ENCODE data around the gene POLDIP3.

The POLDIP3 gene

GRCh38 chr22:42614312-42615091, at the start of gene POLDIP3:
TSS of gene POLDIP3 (minus strand) at chr22:42614883. CDS start at chr22:42614857, 26 bp downstream.
- H3K27ac ChIP-seq, result peak within 1 kb of the TSS; percentile 98
- TF ChIP-seq, protein P1, sequence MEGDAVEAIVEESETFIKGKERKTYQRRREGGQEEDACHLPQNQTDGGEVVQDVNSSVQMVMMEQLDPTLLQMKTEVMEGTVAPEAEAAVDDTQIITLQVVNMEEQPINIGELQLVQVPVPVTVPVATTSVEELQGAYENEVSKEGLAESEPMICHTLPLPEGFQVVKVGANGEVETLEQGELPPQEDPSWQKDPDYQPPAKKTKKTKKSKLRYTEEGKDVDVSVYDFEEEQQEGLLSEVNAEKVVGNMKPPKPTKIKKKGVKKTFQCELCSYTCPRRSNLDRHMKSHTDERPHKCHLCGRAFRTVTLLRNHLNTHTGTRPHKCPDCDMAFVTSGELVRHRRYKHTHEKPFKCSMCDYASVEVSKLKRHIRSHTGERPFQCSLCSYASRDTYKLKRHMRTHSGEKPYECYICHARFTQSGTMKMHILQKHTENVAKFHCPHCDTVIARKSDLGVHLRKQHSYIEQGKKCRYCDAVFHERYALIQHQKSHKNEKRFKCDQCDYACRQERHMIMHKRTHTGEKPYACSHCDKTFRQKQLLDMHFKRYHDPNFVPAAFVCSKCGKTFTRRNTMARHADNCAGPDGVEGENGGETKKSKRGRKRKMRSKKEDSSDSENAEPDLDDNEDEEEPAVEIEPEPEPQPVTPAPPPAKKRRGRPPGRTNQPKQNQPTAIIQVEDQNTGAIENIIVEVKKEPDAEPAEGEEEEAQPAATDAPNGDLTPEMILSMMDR (IDR thresholded peaks at IDR 0.05), result no peak; the same call in none of the 2 replicates
- no peak for TF ChIP-seq ZFX (IDR thresholded peaks at IDR 0.05; ENCODE audit: borderline replicate concordance)

GRCh38 chr22:42661985-42662831, 47.5 kb upstream of the POLDIP3 start:
- no peak for TF ChIP-seq ZFX (IDR thresholded peaks at IDR 0.05; ENCODE audit: borderline replicate concordance)
- TF ChIP-seq, protein P1 (IDR thresholded peaks at IDR 0.05), result peak; percentile 94
- no peak overlapping the region for H3K27ac ChIP-seq

DNA sequence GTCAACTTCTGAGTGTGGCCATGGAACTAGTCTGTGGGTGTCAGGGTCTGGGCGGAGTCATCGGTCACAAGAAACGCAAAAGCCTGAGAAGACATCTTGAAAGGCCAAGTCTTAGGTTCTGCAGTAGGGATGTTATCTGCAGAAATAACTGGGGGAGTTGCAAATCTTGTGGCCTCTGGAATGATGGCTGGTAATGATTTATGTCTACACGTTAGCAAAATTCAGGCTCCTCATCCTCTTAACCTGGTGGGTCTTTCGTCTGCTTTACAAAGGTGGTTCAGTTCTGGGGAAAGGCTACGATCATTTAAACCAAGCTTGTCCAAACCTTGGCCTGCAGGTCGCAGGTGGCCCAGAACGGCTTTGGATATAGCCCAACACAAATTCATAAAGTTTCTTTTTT, 41.9 kb upstream of the POLDIP3 start:
- TF ChIP-seq, protein P1 (IDR thresholded peaks at IDR 0.05), result no peak
- TF ChIP-seq ZFX (IDR thresholded peaks at IDR 0.05; ENCODE audit: borderline replicate concordance), result no peak
- no peak overlapping the region for H3K27ac ChIP-seq

GRCh38 chr22:42655693-42656092, 41.0 kb upstream of the POLDIP3 start:
- peak overlapping the region; percentile 46 for H3K27ac ChIP-seq
- TF ChIP-seq ZFX (IDR thresholded peaks at IDR 0.05; ENCODE audit: borderline replicate concordance), result no peak
- TF ChIP-seq, protein P1 (IDR thresholded peaks at IDR 0.05), result no peak

DNA sequence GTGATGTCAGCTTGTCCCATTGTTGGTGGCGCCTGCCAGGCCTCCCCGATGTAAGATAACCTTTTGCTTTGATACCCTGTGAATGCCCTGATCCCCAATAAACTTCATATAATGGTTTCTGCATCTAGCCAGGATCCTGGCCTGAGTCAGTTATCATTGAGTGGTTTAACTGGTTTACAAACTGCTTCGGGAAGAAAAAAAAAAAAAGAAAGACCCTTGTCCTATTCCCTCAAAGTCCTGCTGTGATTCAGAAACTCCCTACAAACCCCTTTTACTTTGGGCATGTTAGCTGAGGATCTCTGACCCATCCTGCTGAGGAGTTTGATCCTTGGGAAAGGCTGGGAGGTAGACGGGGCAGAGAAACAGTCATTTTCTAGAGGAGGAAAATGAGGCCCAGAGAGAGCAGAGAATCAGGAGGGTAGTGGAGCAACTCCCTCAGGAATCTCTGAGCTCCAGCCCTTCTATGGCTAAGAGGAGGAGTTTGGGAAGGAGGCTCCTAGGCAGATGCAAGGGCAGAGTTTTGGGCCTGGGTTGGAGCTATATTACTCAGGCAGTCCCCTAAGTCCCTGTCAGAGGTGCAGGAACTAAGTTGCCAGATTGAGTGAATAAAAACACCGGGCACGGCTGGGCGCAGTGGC, 39.9 kb upstream of the POLDIP3 start:
- no peak overlapping the region for H3K27ac ChIP-seq
- no peak for TF ChIP-seq ZFX (IDR thresholded peaks at IDR 0.05; ENCODE audit: borderline replicate concordance)
- TF ChIP-seq, protein P1 (IDR thresholded peaks at IDR 0.05), result no peak

DNA sequence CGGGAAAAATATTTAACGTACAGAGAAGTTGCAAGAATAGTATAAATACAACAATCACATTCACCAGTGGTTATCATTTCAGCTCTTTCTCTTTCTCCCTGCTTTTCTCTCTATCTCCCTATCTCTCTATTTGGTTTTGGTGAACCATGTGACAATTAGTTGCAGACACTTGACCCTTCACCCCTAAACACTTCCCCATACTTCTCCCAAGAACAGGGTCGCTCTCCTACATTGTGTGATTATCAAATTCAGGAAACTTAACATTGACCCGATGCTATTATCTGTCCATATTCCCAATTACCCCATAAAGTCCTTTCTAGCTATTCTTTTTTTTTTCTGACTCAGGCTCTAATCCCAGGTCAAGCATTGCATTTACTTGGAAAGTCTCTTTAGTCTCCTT, 39.3 kb upstream of the POLDIP3 start:
- no peak overlapping the region for H3K27ac ChIP-seq
- TF ChIP-seq, protein P1 (IDR thresholded peaks at IDR 0.05), result no peak
- TF ChIP-seq ZFX (IDR thresholded peaks at IDR 0.05; ENCODE audit: borderline replicate concordance), result no peak
